IgD-negative memory B cell (primary cell): Measurements from ENCODE around the gene SLC25A39. TPM values are rescaled to one million over a fixed set of nuclear protein-coding genes. Genes with fewer than 3 reads are reported as not detected.
"Not testable (repeated sequence)": the region's sequence is repeated elsewhere in the genome, so short reads cannot be mapped to it uniquely, and the experiment has no call there.

ENCODE experiments used
- H3K27ac Mint-ChIP-seq, 3 donors: one replicate each; pipeline ENCODE4 v1.8.0; 2020 to 2022; ENCODE audit warnings: mild to moderate bottlenecking in 3 of 3, mixed read lengths in 3 of 3, moderate library complexity in 1 of 3
- H3K27me3 Mint-ChIP-seq: one replicate; pipeline ENCODE4 v1.8.0; 2021; ENCODE audit warnings: mixed read lengths
- H3K36me3 Mint-ChIP-seq: one replicate; pipeline ENCODE4 v1.8.0; 2020; ENCODE audit warnings: mild to moderate bottlenecking, mixed read lengths
- H3K4me1 Mint-ChIP-seq, 3 donors: one replicate each; pipeline ENCODE4 v1.8.0; 2020 to 2022; ENCODE audit warnings: mixed read lengths in 3 of 3, mild to moderate bottlenecking in 1 of 3
- H3K4me3 Mint-ChIP-seq, 4 donors: one replicate each; pipeline ENCODE4 v1.8.0; 2020 to 2022; ENCODE audit warnings: mild to moderate bottlenecking in 4 of 4, mixed read lengths in 4 of 4, moderate library complexity in 3 of 4
- H3K9me3 Mint-ChIP-seq, 3 donors: one replicate each; pipeline ENCODE4 v1.8.0; 2020 to 2021; ENCODE audit warnings: mixed read lengths in 3 of 3, mild to moderate bottlenecking in 1 of 3
- polyA plus RNA-seq: library from polyadenylated mRNA; unstranded; fragments of 300-500 nt; fragmentation: Illumina TruSeq; gene quantifications from one replicate; pipeline ENCODE4 v1.2.3, GENCODE V29; 2021

The SLC25A39 gene
- polyA plus RNA-seq, 1 donor from 2014 or later: 135 TPM

DNA sequence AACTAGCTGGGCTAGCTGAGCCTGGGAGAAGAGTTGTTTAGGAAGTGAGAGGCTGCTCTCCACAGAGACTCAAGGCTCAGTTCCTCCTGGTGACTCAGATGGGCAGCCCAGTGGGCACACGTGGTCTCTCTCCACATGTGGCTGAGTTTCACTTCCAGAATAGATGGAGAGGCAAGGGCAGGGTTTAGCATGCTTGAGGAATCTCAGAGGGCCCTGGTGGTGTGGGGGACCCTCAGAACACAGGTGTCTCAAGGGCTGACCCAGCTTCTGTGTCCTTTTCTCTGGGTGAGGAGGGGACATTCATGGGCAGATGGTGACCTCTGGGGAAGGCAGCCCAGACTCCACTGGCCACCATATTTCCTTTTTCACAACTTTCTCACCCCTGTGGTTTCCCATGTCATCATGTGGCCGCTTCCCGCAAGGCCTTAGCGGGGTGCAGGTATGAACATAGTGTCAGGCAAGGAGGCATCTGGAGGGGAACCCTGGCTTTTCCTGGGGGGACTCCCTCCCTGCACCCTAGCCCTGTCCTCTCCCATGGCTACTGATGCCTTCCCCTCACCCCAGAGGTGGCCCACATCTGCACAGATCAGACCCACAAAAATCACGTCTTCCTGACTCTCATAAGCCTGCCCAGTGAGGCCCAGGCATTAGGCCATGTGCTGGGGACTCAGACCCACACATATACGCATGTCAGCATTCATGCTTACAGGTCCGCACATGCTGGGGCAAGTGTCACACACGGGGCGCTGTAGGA lies 23.8 kb upstream of the SLC25A39 start:
- H3K27me3 Mint-ChIP-seq: no peaks in the 10 kb centered on the region
- no peaks in the 10 kb centered on the region for H3K9me3 Mint-ChIP-seq
- H3K27ac Mint-ChIP-seq: peak overlapping the region; percentile 47 to 94 (median 92)
- no peaks in the 10 kb centered on the region for H3K36me3 Mint-ChIP-seq
- H3K4me3 Mint-ChIP-seq: peak overlapping the region; percentile 63 to 99 (median 99)
- H3K4me1 Mint-ChIP-seq: peaks cover 31 to 41% (median 37%) of the 10 kb centered on the region in 3 donors

DNA sequence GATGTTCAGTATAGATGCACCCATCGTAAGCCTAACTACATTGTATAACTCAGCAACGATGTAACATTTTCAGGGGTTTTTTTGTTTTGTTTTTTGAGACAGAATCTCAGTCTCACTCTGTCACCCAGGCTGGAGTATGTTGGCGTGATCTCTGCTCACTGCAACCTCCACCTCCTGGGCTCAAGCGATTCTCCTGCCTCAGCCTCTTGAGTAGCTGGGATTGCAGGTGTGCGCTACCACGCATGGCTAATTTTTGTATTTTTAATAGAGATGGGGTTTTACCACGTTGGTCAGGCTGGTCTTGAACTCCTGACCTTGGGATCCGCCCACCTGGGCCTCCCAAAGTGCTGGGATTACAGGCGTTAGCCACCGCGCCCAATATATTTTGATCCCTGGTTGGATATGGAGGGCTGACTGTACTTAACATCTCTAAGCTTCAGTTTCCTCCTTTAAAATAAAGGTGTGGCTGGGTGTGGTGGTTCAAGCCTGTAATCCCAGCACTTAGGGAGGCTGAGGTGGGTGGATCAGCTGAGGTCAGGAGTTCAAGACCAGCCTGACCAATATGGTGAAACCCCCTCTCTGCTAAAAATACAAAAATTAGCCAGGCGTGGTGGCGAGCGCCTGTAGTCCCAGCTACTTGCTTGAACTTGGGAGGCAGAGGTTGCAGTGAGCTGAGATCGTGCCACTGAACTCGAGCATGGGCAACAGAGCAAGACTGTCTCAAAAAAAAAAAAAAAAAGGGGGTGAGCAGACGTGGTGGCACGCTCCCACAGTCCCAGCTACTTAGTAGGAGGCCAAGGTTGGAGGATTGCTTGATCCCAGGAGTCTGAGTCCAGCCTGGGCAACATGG lies 22.8 kb upstream of the SLC25A39 start:
- peak overlapping the region; percentile 57 to 99 (median 99) for H3K4me3 Mint-ChIP-seq
- not testable (repeated sequence) for H3K36me3 Mint-ChIP-seq, H3K27me3 Mint-ChIP-seq, H3K9me3 Mint-ChIP-seq
- peaks cover 31 to 36% (median 35%) of the 10 kb centered on the region in 3 donors for H3K4me1 Mint-ChIP-seq
- H3K27ac Mint-ChIP-seq: peak overlapping the region; percentile 92 to 95 (median 94)

DNA sequence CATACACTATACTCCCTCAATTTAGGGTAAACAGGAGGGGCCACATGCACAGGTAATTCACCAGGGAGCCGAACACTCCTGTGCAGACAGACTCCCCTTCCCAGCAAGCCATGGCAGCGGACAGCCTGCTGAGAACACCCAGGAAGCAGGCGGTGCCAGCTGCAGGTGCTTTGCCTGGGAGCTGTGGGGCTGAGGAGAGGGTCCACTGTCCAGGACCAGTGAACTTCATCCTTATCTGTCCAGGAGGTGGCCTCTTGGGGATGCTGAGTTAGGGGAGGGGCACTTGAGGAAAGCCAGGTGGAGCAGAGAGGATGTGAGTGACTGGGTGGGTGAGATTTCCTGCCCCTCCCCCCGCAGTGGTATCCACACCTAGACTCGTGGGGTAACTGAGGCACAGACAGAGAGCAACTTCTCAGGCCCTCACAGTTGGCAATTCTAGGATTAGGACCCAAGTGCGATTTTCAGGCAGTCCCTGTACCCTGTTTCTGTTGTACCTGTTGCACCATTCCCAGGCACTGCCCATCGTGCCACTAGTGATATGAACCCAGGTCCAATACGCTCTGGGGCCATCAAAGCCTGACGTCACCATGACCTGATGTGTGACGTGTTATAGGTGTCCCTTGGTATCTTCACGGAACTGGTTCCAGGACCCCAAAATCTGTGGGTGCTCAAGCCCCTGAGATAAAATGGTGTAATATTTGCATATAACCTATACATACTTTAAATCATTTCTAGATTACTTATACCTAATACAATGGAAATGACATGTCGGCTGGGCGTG lies 21.6 kb upstream of the SLC25A39 start:
- H3K9me3 Mint-ChIP-seq: no peaks in the 10 kb centered on the region
- peak overlapping the region; percentile 92 to 95 (median 95) for H3K27ac Mint-ChIP-seq
- H3K4me3 Mint-ChIP-seq: peak overlapping the region; percentile 96 to 99 (median 99)
- peaks cover 31 to 36% (median 35%) of the 10 kb centered on the region in 3 donors for H3K4me1 Mint-ChIP-seq
- no peaks in the 10 kb centered on the region for H3K27me3 Mint-ChIP-seq
- no peaks in the 10 kb centered on the region for H3K36me3 Mint-ChIP-seq

DNA sequence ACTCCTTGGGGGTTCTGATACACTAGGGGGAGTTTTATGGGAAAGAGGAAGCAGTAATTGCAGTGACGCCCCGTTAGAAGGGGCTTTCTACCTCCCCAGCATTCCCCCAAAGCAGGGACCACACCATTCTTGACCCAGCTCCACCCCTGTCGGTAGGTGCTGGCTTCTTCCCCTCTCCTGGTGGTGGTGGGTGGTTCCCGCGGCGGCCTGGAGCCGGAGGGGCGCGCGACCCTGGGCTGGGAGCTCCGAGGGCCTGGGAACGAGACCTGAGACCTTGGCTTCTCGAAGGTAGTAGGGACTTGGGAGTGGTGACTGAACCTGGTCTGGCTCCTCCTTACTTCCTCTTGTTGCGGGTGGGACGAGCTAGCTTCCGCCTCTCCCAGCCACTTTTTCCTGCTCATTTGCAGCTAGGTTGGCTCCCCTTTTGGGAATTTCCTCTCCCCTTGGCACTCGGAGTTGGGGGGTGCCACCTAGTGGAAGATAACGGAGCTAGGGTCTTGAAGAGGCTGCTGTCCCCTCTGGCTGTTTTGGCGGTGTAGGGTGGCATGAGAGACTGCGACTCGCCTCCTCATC lies 20.9 kb upstream of the SLC25A39 start:
- no peaks in the 10 kb centered on the region for H3K9me3 Mint-ChIP-seq
- H3K27me3 Mint-ChIP-seq: no peaks in the 10 kb centered on the region
- H3K36me3 Mint-ChIP-seq: no peaks in the 10 kb centered on the region
- H3K4me3 Mint-ChIP-seq: peak overlapping the region; percentile 96 to 99 (median 99)
- peaks cover 28 to 35% (median 31%) of the 10 kb centered on the region in 3 donors for H3K4me1 Mint-ChIP-seq
- H3K27ac Mint-ChIP-seq: peak overlapping the region; percentile 92 to 95 (median 95)

DNA sequence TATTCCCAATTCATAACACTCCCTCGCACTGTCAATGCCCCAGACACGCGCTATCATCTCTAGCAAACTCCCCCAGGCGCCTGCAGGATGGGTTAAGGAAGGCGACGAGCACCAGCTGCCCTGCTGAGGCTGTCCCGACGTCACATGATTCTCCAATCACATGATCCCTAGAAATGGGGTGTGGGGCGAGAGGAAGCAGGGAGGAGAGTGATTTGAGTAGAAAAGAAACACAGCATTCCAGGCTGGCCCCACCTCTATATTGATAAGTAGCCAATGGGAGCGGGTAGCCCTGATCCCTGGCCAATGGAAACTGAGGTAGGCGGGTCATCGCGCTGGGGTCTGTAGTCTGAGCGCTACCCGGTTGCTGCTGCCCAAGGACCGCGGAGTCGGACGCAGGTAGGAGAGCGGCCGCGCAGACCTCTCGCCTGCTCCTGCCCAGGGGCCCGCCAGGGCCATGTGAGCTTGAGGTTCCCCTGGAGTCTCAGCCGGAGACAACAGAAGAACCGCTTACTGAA lies 20.4 kb upstream of the SLC25A39 start, which contains the start of gene GRN:
GRN (plus strand) TSS at position 364 of the 515 bp plus-strand sequence. CDS start 3,863 bp downstream, outside the sequence.
- peak within 1 kb of the TSS; percentile 92 to 95 (median 95) for H3K27ac Mint-ChIP-seq
- no peaks in the 10 kb centered on the region for H3K9me3 Mint-ChIP-seq
- H3K4me3 Mint-ChIP-seq: peak within 1 kb of the TSS; percentile 96 to 99 (median 99)
- peaks cover 27 to 35% (median 31%) of the 10 kb centered on the region in 3 donors for H3K4me1 Mint-ChIP-seq
- no peaks in the 10 kb centered on the region for H3K27me3 Mint-ChIP-seq
- H3K36me3 Mint-ChIP-seq: no peaks in the 10 kb centered on the region

DNA sequence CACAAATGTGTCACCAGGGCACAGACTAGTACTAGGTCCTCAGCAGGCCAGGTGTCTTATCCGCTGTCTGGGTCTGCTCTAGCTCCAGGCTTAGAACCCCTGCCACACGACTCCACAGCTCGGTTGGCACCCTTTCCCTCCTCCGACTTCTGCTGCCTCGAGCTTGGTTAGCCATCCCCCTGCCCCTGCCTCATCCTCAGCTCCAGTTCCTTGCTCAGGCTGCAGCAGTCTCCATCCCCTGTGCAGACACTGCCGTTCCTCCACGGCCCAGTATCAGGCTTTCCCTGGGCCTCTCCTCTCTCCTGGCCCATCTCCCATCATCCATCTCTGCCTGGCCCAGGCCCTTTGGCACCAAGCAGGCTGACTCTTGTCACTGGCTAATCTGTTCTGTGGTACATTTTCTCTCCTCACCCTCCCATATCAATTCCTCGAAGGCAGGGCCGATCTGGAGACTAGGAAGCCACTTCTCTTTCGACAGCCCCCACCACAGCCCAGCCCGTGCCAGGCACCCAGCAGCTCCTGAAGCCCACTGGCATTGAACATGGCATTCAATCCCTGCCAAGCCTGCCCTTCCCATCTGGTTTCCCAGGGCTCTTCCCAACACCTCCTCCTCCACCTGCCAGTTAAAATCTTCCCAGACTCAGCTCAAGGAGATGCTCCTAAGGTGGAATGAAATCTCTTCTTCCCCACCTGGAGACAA lies 19.0 kb upstream of the SLC25A39 start:
- Mint-ChIP-seq H3K4me1 (peaks cover 24 to 29% (median 28%) of the 10 kb centered on the region in 3 donors), H3K27ac (peak overlapping the region in 1 of 3 donors; percentile 19), H3K27me3 (no peaks in the 10 kb centered on the region), H3K4me3 (peak overlapping the region in 1 of 4 donors; percentile 99), H3K36me3 (no peaks in the 10 kb centered on the region), H3K9me3 (no peaks in the 10 kb centered on the region)

DNA sequence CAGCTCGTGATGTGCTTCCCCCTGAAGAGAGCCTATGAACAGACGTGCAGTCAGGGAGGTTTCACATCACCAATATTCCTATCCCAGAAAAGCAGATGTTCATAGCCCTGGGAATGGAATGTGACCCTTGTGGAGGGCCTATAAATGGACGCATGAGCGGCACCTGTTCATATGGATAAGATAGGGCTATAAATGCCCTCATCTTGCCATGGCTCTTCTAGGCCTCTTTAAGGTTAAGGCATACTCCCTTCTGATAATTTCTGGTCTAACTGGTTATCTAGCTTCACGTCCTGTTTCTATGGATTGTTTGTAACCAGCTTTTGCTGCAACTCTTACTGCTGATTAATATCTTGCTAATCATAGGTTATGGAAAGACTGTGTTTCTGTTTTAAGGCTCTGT lies 15.9 kb upstream of the SLC25A39 start:
- not testable (repeated sequence) for H3K9me3 Mint-ChIP-seq, H3K27ac Mint-ChIP-seq, H3K4me3 Mint-ChIP-seq, H3K27me3 Mint-ChIP-seq, H3K36me3 Mint-ChIP-seq, H3K4me1 Mint-ChIP-seq

DNA sequence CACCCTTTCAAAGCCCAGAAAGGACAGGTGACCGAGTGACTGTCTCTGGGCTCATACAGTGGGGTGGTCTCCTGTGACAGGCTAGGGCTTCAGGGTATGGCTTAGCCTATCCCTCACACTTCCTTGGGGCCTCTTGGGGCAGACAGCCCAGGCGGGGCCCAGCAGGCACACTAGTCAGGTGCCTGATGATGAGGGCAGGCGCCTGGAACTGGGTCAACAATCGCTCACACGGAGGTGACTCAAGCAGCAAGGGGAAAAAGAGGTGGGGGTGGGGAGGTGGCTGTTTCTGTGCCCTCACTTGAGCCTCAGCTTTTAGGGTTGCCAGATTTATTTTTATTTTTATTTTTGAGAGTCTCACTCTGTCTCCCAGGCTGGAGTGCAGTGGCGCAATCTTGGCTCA lies 14.1 kb upstream of the SLC25A39 start:
- H3K9me3 Mint-ChIP-seq: no peaks in the 10 kb centered on the region

DNA sequence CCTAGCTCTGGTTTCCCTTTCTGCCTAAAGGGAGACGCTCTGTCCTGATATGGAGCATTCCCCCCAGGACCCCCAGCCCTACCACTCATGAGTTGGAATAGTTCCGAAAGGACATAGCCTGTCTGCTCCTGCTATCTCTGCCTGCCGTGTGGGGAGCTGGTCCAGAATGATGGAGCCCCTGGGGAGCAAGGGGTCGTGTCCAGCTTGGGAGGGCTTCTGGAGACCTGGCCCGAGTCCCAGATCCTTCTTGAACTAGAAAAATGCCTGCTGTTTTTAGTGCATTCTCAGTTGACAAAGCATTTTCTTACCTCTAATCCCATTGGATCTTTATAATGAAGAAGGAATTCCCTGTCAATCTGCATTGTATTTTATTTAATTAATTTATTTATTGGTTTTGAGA lies 11.3 kb upstream of the SLC25A39 start:
- Mint-ChIP-seq H3K9me3 (no peaks in the 10 kb centered on the region), H3K4me1 (peaks cover 7 to 14% (median 12%) of the 10 kb centered on the region in 3 donors), H3K27me3 (no peaks in the 10 kb centered on the region), H3K4me3 (peak overlapping the region in 1 of 4 donors; percentile 51), H3K36me3 (no peaks in the 10 kb centered on the region), H3K27ac (peak overlapping the region in 1 of 3 donors; percentile 50)

More for the DNA sequence above, 14.1 kb upstream of the SLC25A39 start:
- H3K27ac Mint-ChIP-seq: no peak overlapping the region
- peaks cover 4 to 8% (median 7%) of the 10 kb centered on the region in 3 donors for H3K4me1 Mint-ChIP-seq
- no peak overlapping the region for H3K4me3 Mint-ChIP-seq
- H3K27me3 Mint-ChIP-seq: no peaks in the 10 kb centered on the region
- H3K36me3 Mint-ChIP-seq: no peaks in the 10 kb centered on the region

DNA sequence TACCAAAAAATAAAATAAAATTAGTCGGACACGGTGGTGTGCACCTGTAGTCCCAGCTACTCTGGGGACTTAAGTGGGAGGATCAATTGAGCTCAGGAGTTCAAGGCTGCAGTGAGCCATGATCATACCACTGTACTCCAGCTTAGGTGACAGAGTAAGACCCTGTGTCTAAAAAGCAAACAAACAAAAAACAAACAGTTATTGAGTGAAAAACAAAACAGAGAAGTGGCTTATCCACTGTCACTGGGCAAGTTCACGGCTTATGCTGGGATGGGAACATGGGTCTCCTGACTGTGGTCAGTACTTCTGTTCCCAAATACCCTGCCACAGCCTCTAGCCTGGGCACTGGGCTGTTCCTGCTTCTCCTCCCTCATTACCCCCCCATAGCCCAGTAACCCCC lies 10.9 kb upstream of the SLC25A39 start:
- H3K4me1 Mint-ChIP-seq: peaks cover 7 to 14% (median 13%) of the 10 kb centered on the region in 3 donors
- no peaks in the 10 kb centered on the region for H3K36me3 Mint-ChIP-seq
- no peaks in the 10 kb centered on the region for H3K9me3 Mint-ChIP-seq
- no peak overlapping the region for H3K4me3 Mint-ChIP-seq
- no peaks in the 10 kb centered on the region for H3K27me3 Mint-ChIP-seq
- H3K27ac Mint-ChIP-seq: peak overlapping the region in 1 of 3 donors; percentile 71

DNA sequence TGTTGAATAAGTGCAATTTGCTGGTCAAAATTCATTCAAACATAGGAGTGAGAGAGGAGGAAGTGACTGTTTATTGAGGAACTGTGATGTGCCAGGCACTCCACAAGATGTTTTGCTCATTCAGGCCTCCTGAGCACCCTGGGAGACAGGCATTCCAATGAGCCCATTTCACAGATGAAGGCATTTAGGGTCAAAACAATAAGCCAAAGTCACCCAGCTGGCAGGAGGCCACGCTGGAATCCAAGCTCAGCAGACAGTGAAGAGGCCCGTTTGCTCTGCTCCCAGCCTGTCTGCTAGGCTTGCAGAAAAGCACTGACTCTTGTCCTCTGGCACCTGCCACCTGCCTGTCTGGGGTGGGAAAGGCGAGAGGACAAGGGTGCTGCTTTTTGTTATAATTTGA lies 10.1 kb upstream of the SLC25A39 start:
- Mint-ChIP-seq H3K4me1 (peaks cover 7 to 14% (median 13%) of the 10 kb centered on the region in 3 donors), H3K9me3 (no peaks in the 10 kb centered on the region), H3K36me3 (no peaks in the 10 kb centered on the region), H3K27ac (no peak overlapping the region), H3K27me3 (no peaks in the 10 kb centered on the region), H3K4me3 (peak overlapping the region in 1 of 4 donors; percentile 56)

DNA sequence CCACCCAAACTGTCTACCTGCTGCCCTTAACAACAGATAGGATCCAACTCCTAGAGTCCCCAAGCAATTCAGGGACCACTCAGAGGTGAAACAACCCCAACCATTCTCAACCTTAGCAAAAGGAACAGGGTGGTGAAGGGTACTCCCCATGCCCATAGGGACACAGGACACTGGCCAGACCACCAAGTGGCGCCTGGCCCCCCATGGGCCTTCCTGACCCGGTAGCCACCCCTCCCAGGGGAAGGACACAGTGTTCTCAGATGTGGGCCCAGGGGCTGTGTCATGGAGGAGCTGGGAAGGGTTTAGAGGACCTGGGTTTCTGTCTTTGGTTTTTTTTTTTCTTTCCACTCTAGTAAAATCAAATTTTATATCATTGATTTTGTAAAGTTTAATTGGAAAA lies 9.7 kb upstream of the SLC25A39 start:
- H3K27ac Mint-ChIP-seq: no peak overlapping the region
- H3K36me3 Mint-ChIP-seq: no peaks in the 10 kb centered on the region
- peaks cover 7 to 14% (median 13%) of the 10 kb centered on the region in 3 donors for H3K4me1 Mint-ChIP-seq
- peak overlapping the region in 1 of 4 donors; percentile 56 for H3K4me3 Mint-ChIP-seq
- H3K9me3 Mint-ChIP-seq: no peaks in the 10 kb centered on the region
- H3K27me3 Mint-ChIP-seq: no peaks in the 10 kb centered on the region

DNA sequence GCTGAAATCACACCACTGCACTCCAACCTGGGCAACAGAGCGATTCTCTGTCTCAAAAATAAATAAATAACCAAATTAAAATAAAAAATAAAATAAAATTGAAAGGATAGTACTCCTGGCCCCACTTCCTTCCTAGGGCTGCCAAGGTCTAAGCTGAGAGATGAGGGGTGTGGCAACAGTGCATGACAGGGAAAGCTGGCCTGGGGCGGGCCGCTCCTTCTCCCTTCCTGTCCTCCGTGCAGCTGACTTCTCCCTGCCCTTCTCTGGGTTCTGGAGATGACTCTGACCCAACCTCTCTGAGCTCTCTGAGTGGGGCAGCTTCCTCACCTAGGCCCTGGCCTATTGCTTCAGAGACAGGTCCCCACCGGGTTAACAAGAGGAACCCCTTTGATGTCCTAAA lies 8.7 kb upstream of the SLC25A39 start:
- no peaks in the 10 kb centered on the region for H3K9me3 Mint-ChIP-seq
- H3K4me1 Mint-ChIP-seq: peaks cover 7 to 14% (median 13%) of the 10 kb centered on the region in 3 donors
- no peak overlapping the region for H3K27ac Mint-ChIP-seq
- H3K36me3 Mint-ChIP-seq: no peaks in the 10 kb centered on the region
- no peak overlapping the region for H3K4me3 Mint-ChIP-seq
- no peaks in the 10 kb centered on the region for H3K27me3 Mint-ChIP-seq
